Stimulated activated CD4-positive, alpha-beta T cell treated with anti-CD3 and anti-CD28 coated beads, Interleukin-2, amount 100 ng/mL, for 4 hours (primary cell): ENCODE measurements around the gene GNB1L.
A peak's percentile ranks its signal among the peaks of the same experiment; 100 is the strongest.

Source experiments
- DNase-seq: peaks from one replicate; pipeline ENCODE4 v3.0.0-alpha.2; 2020; ENCODE audit warnings: low read depth

Gene GNB1L

GRCh38 chr22:19854778-19855503 is at the start of gene GNB1L, which contains the start of gene RTL10:
Gene GNB1L, minus strand, starts transcription at chr22:19854874. Its CDS starts 33,519 bp downstream, at chr22:19821355.
Gene RTL10, minus strand, starts transcription at chr22:19854874. Its CDS starts 2,613 bp downstream, at chr22:19852261.
- peak; percentile 95 for DNase-seq

GRCh38 chr22:19904174-19904856 is 49.6 kb upstream of the GNB1L start:
- DNase-seq: no peak

- DNase-seq: no peak
Measured at GRCh38 chr22:19903513-19903912, 48.8 kb upstream of the GNB1L start.

- no peak for DNase-seq
Measured at GRCh38 chr22:19903031-19903430, 48.4 kb upstream of the GNB1L start.

- DNase-seq: no peak
Measured at GRCh38 chr22:19902245-19902715, 47.6 kb upstream of the GNB1L start.

GRCh38 chr22:19901577-19902244 is 47.0 kb upstream of the GNB1L start:
- DNase-seq: no peak

GRCh38 chr22:19900707-19901436 is 46.2 kb upstream of the GNB1L start:
- DNase-seq: no peak

- no peak for DNase-seq
Measured at GRCh38 chr22:19898831-19899567, 44.3 kb upstream of the GNB1L start.

- DNase-seq: no peak
Measured at GRCh38 chr22:19898145-19898544, 43.5 kb upstream of the GNB1L start.

GRCh38 chr22:19897726-19898125 is 43.1 kb upstream of the GNB1L start:
- no peak for DNase-seq

GRCh38 chr22:19896665-19897355 is 42.1 kb upstream of the GNB1L start:
- DNase-seq: no peak

- no peak for DNase-seq
Measured at GRCh38 chr22:19895160-19895849, 40.6 kb upstream of the GNB1L start.

- DNase-seq: no peak
Measured at GRCh38 chr22:19893363-19893762, 38.7 kb upstream of the GNB1L start.

GRCh38 chr22:19892925-19893324 is 38.3 kb upstream of the GNB1L start:
- DNase-seq: no peak

- peak; percentile 38 for DNase-seq
Measured at GRCh38 chr22:19892257-19892879, 37.7 kb upstream of the GNB1L start.

- DNase-seq: peak; percentile 88
Measured at GRCh38 chr22:19891317-19892256, 36.9 kb upstream of the GNB1L start.

- DNase-seq: no peak
Measured at GRCh38 chr22:19890502-19891316, 36.0 kb upstream of the GNB1L start.

- peak; percentile 29 for DNase-seq
Measured at GRCh38 chr22:19889951-19890350, 35.3 kb upstream of the GNB1L start.
